Measurements from ENCODE around the gene SH3TC2.
A peak's percentile ranks its signal among the peaks of the same experiment; 100 is the strongest.
"Not testable (repeated sequence)": the region's sequence is repeated elsewhere in the genome, so short reads cannot be mapped to it uniquely, and the experiment has no call there.

The SH3TC2 gene

DNA sequence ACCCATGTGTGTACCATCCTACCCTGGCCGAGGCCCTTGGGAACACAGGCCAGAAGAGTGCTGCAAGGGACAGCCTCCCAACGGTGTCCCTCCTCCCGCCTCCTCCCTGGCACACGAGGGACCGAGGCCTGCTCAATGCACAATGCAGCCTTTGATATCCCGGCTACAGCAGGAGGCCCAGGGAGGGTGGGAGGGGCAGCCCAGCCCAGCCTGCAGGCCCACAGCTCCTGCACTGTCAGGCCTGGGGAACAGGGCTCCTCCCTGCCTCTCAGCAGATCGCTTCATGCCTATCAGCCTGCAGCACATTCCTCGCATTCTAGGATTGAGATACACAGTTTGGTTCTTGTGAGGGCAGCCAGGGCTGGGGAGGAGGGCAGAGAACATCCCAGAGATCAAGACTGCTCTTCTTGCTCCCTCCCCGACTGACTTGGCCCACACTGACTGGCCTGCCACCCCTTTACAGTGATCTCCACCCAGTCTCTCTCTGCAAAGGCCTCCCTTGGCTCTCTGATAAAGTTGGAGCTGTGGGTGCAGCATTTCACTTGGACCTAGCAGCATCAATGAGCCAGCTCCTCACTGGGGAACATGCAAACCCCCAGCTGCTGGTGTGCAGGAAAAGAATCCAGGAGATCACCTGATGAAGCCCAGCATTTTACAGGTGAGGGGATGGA lies at the start of gene SH3TC2:
TSS of gene SH3TC2 (minus strand) at position 46 of the 671 bp plus-strand sequence. CDS start at position 6, 40 bp downstream.
- intact Hi-C loops (cut with DNase I) = no loop called here
- peak; percentile 70 to 95 (median 90) for DNase-seq

- DNase-seq = no peak
- intact Hi-C loops (cut with DNase I) = loop anchor here (5.0 kb wide), 1 partner anchor 288 kb away; no protein-coding TSS in a partner anchor
Measured at GRCh38 chr5:149110406-149110805, 47.5 kb upstream of the SH3TC2 start.

DNA sequence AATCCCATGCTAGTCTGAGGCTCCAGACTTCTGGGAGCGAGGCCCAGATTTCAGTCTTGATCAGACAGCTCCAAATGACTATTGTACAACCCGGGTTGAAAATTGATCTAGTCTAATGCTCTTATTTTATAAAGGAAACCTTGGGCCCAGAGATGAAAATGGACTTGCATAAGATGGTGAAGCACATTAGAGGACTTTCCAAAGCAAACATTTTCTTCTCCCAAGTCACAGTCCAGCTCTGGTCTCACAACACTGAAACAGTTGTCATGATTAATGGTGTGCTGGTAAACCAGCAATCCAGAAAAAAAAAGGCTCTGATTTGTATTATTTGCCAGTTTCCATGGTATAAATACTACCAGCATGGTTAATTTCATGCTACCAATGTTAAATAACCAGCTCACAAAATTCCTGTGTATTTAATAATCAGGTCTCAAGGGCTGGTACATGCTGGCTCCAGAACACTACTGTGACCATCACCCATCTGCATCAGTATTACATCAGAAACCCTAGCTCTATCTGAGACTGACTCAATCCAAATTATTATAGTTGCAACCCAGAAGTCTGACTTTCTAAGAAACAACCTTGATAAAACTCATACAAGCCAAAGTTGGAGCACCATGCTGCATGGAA lies 45.9 kb upstream of the SH3TC2 start:
- intact Hi-C loops (cut with DNase I) = no loop called here
- DNase-seq = no peak

DNA sequence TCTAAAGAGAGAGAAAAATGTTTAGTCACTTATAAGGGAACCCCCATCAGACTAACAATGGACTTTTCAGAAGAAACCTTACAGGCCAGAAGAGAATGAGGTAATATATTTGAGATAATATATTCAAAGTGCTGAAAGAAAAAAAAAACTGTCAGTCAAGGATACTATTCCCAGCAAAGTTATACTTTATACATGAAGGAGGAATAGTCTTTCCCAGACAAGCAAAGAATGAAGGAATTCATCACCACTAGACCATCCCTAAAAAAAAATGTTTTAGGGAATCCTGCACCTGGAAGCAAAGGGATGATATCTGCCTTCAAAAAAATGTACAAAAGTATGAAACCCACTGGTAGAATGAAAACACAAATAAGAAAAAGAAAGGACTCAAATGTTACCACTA lies 37.5 kb upstream of the SH3TC2 start:
- no peak for DNase-seq
- intact Hi-C loops (cut with DNase I) = no loop called here

- DNase-seq = no peak
- intact Hi-C loops (cut with DNase I) = no loop called here
Measured at GRCh38 chr5:149099920-149100319, 37.1 kb upstream of the SH3TC2 start.

GRCh38 chr5:149094996-149095395 lies 32.1 kb upstream of the SH3TC2 start:
- DNase-seq = no peak
- intact Hi-C loops (cut with DNase I) = no loop called here

GRCh38 chr5:149093625-149094024 lies 30.8 kb upstream of the SH3TC2 start:
- intact Hi-C loops (cut with DNase I) = no loop called here
- no peak for DNase-seq

DNA sequence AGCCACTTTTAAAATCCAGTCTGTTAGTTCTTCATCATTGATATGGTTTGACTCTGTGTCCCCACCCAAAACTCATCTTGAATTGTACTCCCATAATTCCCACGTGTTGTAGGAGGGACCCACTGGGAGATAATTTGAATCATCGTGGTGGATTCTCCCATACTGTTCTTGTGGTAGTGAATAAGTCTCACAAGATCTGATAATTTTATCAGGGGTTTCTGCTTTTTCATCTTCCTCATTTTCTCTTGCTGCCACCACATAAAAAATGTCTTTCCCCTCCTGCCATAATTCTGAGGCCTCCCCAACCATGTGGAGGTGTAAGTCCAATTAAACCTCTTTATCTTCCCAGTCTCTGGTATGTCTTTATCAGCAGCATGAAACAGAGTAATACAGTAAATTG lies 26.9 kb upstream of the SH3TC2 start:
- no peak for DNase-seq
- intact Hi-C loops (cut with DNase I) = no loop called here

DNA sequence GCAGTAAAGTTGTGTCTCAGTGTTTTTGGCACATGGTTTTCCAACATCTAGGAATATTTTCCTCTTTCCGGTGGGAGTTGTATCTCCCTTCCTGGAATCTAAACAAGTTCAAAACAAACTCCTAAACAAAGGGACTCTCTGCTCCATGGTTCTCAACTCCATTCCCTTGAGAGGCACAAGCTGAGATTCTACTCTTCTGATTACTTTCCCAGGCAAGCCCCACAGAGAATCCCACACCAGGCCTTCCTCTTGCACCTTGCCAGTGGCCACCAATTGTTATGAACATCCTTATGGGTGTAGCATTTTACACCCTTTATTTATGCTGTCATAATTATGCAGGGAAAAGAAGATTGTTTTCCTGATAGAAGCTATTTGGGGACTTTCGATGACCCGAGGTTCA lies 25.8 kb upstream of the SH3TC2 start:
- intact Hi-C loops (cut with DNase I) = no loop called here
- no peak for DNase-seq

GRCh38 chr5:149083846-149084245 lies 21.0 kb upstream of the SH3TC2 start:
- DNase-seq = no peak

GRCh38 chr5:149082271-149082670 lies 19.4 kb upstream of the SH3TC2 start:
- DNase-seq = no peak
- intact Hi-C loops (cut with DNase I) = no loop called here

More at GRCh38 chr5:149083846-149084245, 21.0 kb upstream of the SH3TC2 start:
- intact Hi-C loops (cut with DNase I) = no loop called here

- DNase-seq = no peak
- intact Hi-C loops (cut with DNase I) = no loop called here
Measured at GRCh38 chr5:149080294-149080693, 17.4 kb upstream of the SH3TC2 start.

- intact Hi-C loops (cut with DNase I) = no loop called here
- no peak for DNase-seq
Measured at GRCh38 chr5:149079883-149080282, 17.0 kb upstream of the SH3TC2 start.

DNA sequence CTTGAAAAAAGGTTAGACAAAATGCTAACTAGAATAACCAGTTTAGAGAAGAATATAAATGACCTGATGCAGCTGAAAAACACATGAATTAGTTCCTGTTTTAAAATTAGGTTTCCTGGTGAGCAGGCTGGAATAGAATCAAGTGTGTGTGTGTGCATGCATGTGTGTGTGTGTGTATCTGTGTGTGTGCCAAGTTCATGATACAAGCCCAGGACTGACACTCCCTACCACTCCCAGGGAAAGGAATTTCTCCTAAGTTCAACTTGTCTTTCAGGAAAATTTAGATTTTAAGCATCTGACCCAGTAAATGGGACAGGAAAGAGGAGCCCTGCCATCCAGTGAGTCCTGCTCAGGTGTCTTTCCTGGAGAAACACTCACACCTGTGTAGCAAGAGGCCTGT lies 11.2 kb upstream of the SH3TC2 start:
- DNase-seq; intact Hi-C loops (cut with DNase I): not testable (repeated sequence)

- intact Hi-C loops (cut with DNase I) = no loop called here
Measured at GRCh38 chr5:149073213-149073612, 10.4 kb upstream of the SH3TC2 start.

GRCh38 chr5:149072791-149073190 lies 9.9 kb upstream of the SH3TC2 start:
- DNase-seq = no peak
- intact Hi-C loops (cut with DNase I) = no loop called here

More at GRCh38 chr5:149073213-149073612, 10.4 kb upstream of the SH3TC2 start:
- DNase-seq = no peak

GRCh38 chr5:149072376-149072775 lies 9.5 kb upstream of the SH3TC2 start:
- no peak for DNase-seq
- intact Hi-C loops (cut with DNase I) = no loop called here

DNA sequence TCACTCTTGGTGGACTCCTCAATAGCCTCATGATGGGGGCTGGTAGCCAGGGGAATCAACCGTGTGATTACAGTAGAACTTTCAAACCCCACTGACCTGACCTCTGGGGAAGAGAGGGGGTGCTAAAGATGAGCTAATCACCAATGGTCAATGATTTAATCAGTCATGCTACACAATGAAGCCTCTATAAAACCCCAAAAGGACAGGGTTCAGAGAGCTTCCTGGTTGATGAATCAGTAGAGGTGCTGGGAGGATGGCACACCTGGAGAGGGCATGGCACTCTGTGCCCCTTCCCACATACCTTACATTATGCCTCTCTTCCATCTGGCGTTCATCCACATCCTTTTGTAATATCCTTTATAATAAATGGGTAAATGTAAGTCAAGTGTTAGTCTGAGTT lies 8.9 kb upstream of the SH3TC2 start:
- DNase-seq = no peak
- intact Hi-C loops (cut with DNase I) = no loop called here

- intact Hi-C loops (cut with DNase I) = no loop called here
- no peak for DNase-seq
Measured at GRCh38 chr5:149071216-149071615, 8.4 kb upstream of the SH3TC2 start.

- intact Hi-C loops (cut with DNase I) = no loop called here
- DNase-seq = no peak
Measured at GRCh38 chr5:149069711-149070110, 6.8 kb upstream of the SH3TC2 start.

DNA sequence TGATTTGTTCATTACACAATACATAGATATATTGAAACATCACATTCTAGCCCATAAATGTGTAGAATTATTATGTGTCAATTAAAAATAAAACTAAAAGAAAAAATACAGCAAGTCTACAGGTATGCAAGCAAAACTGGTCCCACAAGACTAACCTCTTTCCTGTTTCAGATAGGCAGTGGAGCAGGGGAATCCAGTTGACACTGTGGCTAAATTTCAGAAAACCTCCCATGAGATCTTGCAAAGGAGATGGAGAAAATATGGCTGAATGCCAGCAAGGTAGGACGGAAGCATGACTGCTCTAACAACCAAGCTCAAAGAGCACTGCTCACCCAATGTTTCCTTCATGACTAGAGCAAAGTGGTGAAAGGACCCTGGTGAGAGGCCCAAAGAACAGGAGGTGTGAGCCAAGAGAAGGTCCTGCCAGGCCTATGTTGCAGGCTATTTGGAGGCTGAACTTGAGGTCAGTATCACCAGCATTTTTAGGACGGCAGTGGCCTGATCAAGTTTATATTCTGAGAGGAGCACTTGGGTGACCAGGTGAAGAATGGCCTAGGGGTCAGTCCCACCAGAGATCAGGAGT lies 1.1 kb upstream of the SH3TC2 start:
- intact Hi-C loops (cut with DNase I) = no loop called here
- DNase-seq = no peak
